ENCODE measurements around the gene SH2D7. TPM values are rescaled to one million over a fixed set of nuclear protein-coding genes. Genes with fewer than 3 reads are reported as not detected.

The SH2D7 gene
- total and polyA plus RNA-seq, 3 donors from 2014 or later = 1.5 to 5.0 (median 2.2) TPM

DNA sequence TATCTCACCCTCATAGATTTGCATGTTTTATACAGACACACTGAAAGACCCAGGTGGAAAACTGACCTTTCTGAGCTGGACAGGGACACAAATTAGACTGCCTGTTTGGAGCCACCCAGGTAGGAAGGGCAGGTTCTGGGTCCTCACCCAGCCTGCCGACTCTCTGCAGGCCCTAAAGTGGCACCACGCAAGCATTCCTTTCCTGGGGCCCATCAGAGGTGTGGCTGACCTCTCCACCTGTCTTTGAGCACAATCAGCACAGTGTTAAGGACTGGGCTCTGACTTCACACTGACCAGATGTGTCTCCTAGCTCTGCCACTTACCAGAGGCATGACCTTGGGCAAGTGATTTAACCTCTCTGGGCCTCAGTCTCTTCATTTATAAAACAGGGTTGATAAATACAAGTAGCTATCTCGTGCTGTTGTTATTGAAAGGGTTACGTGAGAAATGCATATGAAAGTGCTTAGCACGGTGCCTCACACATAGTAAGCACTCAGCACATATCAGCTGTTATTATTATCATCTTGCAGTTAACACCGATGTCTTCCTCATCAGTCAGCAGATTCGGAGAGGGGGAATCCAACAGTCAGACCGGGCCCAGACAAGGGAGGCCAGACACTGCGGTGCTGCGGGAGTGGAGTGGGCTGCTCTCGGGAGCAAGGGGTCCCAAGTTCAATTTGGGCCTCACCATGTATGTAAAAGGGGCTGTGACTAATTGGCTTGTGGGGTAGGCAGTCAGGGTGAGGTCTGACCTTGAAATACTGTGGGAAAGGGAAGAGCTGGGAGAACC, 12.9 kb upstream of the SH2D7 start:
- Histone ChIP-seq H3K36me3 (ENCODE audit: low read depth, missing control alignments) (no peaks in the 10 kb centered on the region), H3K4me3 (no peak overlapping the region), H3K27me3 (no peaks in the 10 kb centered on the region), H3K27ac (no peak overlapping the region), H3K4me1 (peaks cover 7% of the 10 kb centered on the region), H3K9me3 (no peaks in the 10 kb centered on the region)
- intact Hi-C loops (cut with DNase I; ENCODE audit: low total_unique reads) = no loop called here
- TF ChIP-seq POLR2A (IDR thresholded peaks at IDR 0.05) = no peak
- TF ChIP-seq, protein P1, sequence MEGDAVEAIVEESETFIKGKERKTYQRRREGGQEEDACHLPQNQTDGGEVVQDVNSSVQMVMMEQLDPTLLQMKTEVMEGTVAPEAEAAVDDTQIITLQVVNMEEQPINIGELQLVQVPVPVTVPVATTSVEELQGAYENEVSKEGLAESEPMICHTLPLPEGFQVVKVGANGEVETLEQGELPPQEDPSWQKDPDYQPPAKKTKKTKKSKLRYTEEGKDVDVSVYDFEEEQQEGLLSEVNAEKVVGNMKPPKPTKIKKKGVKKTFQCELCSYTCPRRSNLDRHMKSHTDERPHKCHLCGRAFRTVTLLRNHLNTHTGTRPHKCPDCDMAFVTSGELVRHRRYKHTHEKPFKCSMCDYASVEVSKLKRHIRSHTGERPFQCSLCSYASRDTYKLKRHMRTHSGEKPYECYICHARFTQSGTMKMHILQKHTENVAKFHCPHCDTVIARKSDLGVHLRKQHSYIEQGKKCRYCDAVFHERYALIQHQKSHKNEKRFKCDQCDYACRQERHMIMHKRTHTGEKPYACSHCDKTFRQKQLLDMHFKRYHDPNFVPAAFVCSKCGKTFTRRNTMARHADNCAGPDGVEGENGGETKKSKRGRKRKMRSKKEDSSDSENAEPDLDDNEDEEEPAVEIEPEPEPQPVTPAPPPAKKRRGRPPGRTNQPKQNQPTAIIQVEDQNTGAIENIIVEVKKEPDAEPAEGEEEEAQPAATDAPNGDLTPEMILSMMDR (IDR thresholded peaks at IDR 0.05) = no peak
- 82 to 83% methylated on average over 10 to 11 of the region's 11 CpGs for WGBS, 2 donors
- no peak for DNase-seq

GRCh38 chr15:78080088-78080460, 12.3 kb upstream of the SH2D7 start:
- Histone ChIP-seq H3K27ac (no peak overlapping the region), H3K9me3 (no peaks in the 10 kb centered on the region), H3K4me1 (peaks cover 7% of the 10 kb centered on the region), H3K4me3 (no peak overlapping the region), H3K36me3 (ENCODE audit: low read depth, missing control alignments) (no peaks in the 10 kb centered on the region), H3K27me3 (no peaks in the 10 kb centered on the region)
- DNase-seq = no peak
- intact Hi-C loops (cut with DNase I; ENCODE audit: low total_unique reads) = no loop called here
- TF ChIP-seq, protein P1 (IDR thresholded peaks at IDR 0.05) = no peak
- no peak for TF ChIP-seq POLR2A (IDR thresholded peaks at IDR 0.05)
- WGBS, 2 donors = 78 to 87% methylated on average over 8 of the region's 8 CpGs

GRCh38 chr15:78082106-78082742, 10.1 kb upstream of the SH2D7 start:
- DNase-seq = no peak
- H3K9me3 ChIP-seq = no peaks in the 10 kb centered on the region
- no peaks in the 10 kb centered on the region for H3K27me3 ChIP-seq
- H3K36me3 ChIP-seq (ENCODE audit: low read depth, missing control alignments) = no peaks in the 10 kb centered on the region
- 64 to 93% methylated on average over 4 to 5 of the region's 5 CpGs for WGBS, 2 donors
- no peak overlapping the region for H3K27ac ChIP-seq
- intact Hi-C loops (cut with DNase I; ENCODE audit: low total_unique reads) = no loop called here
- TF ChIP-seq, protein P1 (IDR thresholded peaks at IDR 0.05) = no peak
- TF ChIP-seq POLR2A (IDR thresholded peaks at IDR 0.05) = no peak
- H3K4me3 ChIP-seq = no peak overlapping the region
- H3K4me1 ChIP-seq = peaks cover 7% of the 10 kb centered on the region

DNA sequence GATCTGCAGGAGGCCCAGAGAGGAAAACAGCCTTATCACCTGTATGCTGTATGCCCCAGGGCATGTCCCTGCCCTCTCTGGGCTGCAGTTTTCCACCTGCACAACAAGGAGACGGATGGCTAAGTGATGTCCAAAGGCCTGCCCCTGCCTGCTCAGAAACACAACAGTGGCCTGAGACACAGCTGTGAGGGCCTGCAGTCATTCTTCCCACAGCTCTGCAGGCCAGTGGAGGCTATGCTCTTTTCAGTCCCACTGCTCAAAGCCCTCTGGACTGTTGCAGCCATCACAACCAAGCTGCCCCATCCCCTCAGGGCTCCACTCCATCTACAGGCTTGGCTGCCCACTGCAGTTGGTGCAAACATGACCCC, 9.6 kb upstream of the SH2D7 start:
- H3K27ac ChIP-seq = no peak overlapping the region
- no peaks in the 10 kb centered on the region for H3K27me3 ChIP-seq
- no peaks in the 10 kb centered on the region for H3K9me3 ChIP-seq
- peaks cover 7% of the 10 kb centered on the region for H3K4me1 ChIP-seq
- no peak for DNase-seq
- H3K4me3 ChIP-seq = no peak overlapping the region
- WGBS, 2 donors = 92% methylated on average over 1 of the region's 1 CpG; no CpG with 5 or more reads in 1 of the 2 donors
- intact Hi-C loops (cut with DNase I; ENCODE audit: low total_unique reads) = no loop called here
- TF ChIP-seq POLR2A (IDR thresholded peaks at IDR 0.05) = no peak
- TF ChIP-seq, protein P1 (IDR thresholded peaks at IDR 0.05) = no peak
- no peaks in the 10 kb centered on the region for H3K36me3 ChIP-seq (ENCODE audit: low read depth, missing control alignments)
